OCI-LY7 (cell line): ENCODE data around the gene RICTOR. TPM values are rescaled to one million over a fixed set of nuclear protein-coding genes. Genes with fewer than 3 reads are reported as not detected.
"Not testable (repeated sequence)": the region's sequence is repeated elsewhere in the genome, so short reads cannot be mapped to it uniquely, and the experiment has no call there.

Experiments
- BruUV-seq: library from RNA; stranded (reverse); fragments of 400-500 nt; replicated peaks from 2 replicates; lab custom pipeline; 2021; lab: Mats Ljungman, UMichigan
- CTCF ChIA-PET: fragments of 300-600 bp; sonication (Branson Sonifier 250); formaldehyde crosslinking; loops from one replicate; lab custom pipeline; 2022; ENCODE audit warnings: antibody characterized with exemption; ENCODE audit not compliant: unreplicated experiment; lab: Charles Lee
- POLR2A ChIA-PET: fragments of 300-600 bp; sonication (Branson Sonifier 250); formaldehyde crosslinking; loops from one replicate; lab custom pipeline; 2022; ENCODE audit warnings: antibody characterized with exemption; lab: Charles Lee
- DNase-seq: peaks from one replicate; pipeline ENCODE4 v3.0.0-alpha.2; 2015; ENCODE audit warnings: low spot score
- H2AFZ ChIP-seq: fragments of 200-600 bp; sonication (generic), shearing (Covaris generic); 2 replicates; pipeline ENCODE4 v1.6.1; 2014; ENCODE audit warnings: mild to moderate bottlenecking, antibody characterized with exemption, low read length, moderate library complexity
- H3K27ac ChIP-seq: fragments of 200-600 bp; sonication (generic); 2 replicates; pipeline ENCODE4 v1.5.1; 2014; ENCODE audit warnings: mixed run types, low read depth, mild to moderate bottlenecking, moderate library complexity, low read length, inconsistent platforms; ENCODE audit not compliant: poor library complexity, severe bottlenecking
- H3K36me3 ChIP-seq: fragments of 200-600 bp; sonication (generic); 2 replicates; pipeline ENCODE4 v1.6.1; 2014; ENCODE audit warnings: mild to moderate bottlenecking, antibody characterized with exemption, low read length, moderate library complexity, mixed read lengths; ENCODE audit not compliant: insufficient read depth
- H3K4me1 ChIP-seq: fragments of 200-600 bp; sonication (generic); 2 replicates; pipeline ENCODE4 v1.5.1; 2014; ENCODE audit warnings: mild to moderate bottlenecking, low read length; ENCODE audit not compliant: insufficient read depth, poor library complexity, severe bottlenecking
- H3K4me2 ChIP-seq: fragments of 200-600 bp; sonication (generic); 2 replicates; pipeline ENCODE4 v1.6.1; 2014; ENCODE audit warnings: mild to moderate bottlenecking, low read length
- H3K4me3 ChIP-seq: fragments of 200-600 bp; sonication (generic); 2 replicates; pipeline ENCODE4 v1.5.1; 2014; ENCODE audit warnings: mild to moderate bottlenecking, low read depth, low read length; ENCODE audit not compliant: poor library complexity, severe bottlenecking
- H3K79me2 ChIP-seq: fragments of 200-600 bp; sonication (generic); 2 replicates; pipeline ENCODE4 v1.6.1; 2016; ENCODE audit warnings: low read depth, mild to moderate bottlenecking, low read length, moderate library complexity, mixed read lengths; ENCODE audit not compliant: insufficient read depth
- H3K9me2 ChIP-seq: fragments of 200-600 bp; sonication (generic); 2 replicates; pipeline ENCODE4 v1.6.1; 2016; ENCODE audit warnings: mild to moderate bottlenecking, low read length, mixed read lengths; ENCODE audit not compliant: insufficient read depth
- H3K9me3 ChIP-seq: fragments of 200-600 bp; sonication (generic); 2 replicates; pipeline ENCODE4 v1.6.1; 2014; ENCODE audit warnings: mild to moderate bottlenecking, mixed run types, low read length, mixed read lengths
- H4K20me1 ChIP-seq: fragments of 200-600 bp; sonication (generic); 2 replicates; pipeline ENCODE4 v1.6.1; 2014; ENCODE audit warnings: mild to moderate bottlenecking, antibody characterized with exemption, low read length, moderate library complexity, mixed read lengths; ENCODE audit not compliant: insufficient read depth
- EZH2phosphoT487 ChIP-seq: fragments of 200-600 bp; sonication (generic); IDR thresholded peaks from 2 replicates; pipeline ENCODE4 v1.6.1; 2018; ENCODE audit warnings: low read depth, borderline replicate concordance, mild to moderate bottlenecking, mixed run types, antibody characterized with exemption, low read length, moderate library complexity, mixed read lengths
- intact Hi-C: fragments of 100-400 bp; cut with micrococcal nuclease; formaldehyde crosslinking; loops from one replicate; pipeline ENCODE4 v1.10.0; 2022; ENCODE audit not compliant: unreplicated experiment
- total RNA-seq, 2 experiments: library from RNA; depleted of rRNA in 1 of 2; stranded (reverse); fragments of >200 nt in 1 of 2; shearing (Covaris generic) in 1 of 2; gene quantifications; 2 replicates each; pipeline ENCODE4 v1.2.3, GENCODE V29; 2014 to 2022
- TF ChIP-seq, protein P1 (sequence below): fragments of 200-600 bp; sonication (generic); conservative IDR thresholded peaks from 2 replicates; pipeline ENCODE4 v1.5.1; 2014; ENCODE audit warnings: mild to moderate bottlenecking, antibody characterized with exemption, low read length, moderate library complexity, mixed read lengths

Gene RICTOR
- total RNA-seq, 2 experiments from 2014 or later = 10.9 to 22.9 TPM

DNA sequence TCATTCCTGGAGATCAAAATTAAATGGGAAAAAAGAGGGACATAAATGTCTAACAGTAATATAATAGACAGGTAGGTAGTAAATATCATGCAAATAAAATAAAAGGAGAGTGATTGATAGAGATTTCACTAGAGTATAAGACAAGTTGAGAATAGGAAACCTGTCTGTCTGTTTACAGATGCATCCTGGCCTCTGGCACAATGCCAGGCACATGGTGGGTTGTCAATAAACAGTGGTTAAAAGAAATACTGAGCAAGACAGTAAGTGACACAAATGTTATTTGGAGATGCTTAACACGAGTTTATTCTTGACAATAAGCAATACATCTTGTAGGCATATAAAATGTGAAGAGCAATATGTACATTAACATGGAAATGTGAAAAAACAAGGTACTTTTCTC, 33.3 kb downstream of the RICTOR start:
- Histone ChIP-seq H3K79me2 (peaks cover 3% of the 10 kb centered on the region; the same call in 1 of the 2 replicates), H3K4me1 (no peaks in the 10 kb centered on the region), H3K9me2 (no peaks in the 10 kb centered on the region), H3K4me3 (no peak overlapping the region), H3K9me3 (no peaks in the 10 kb centered on the region), H3K36me3 (no peaks in the 10 kb centered on the region), H2AFZ (no peak overlapping the region), H3K27ac (no peak overlapping the region), H3K4me2 (no peak overlapping the region), H4K20me1 (0 out of 2 replicates have a peak, but pooled peaks cover 7% of the 10 kb centered on the region)
- ChIA-PET CTCF (no interaction called here), POLR2A (interaction anchor here (0.6 to 1.7 kb wide), 2 partner anchors 12 to 32 kb away, joined by 4 to 7 read pairs; no protein-coding TSS in a partner anchor)
- TF ChIP-seq, protein P1, sequence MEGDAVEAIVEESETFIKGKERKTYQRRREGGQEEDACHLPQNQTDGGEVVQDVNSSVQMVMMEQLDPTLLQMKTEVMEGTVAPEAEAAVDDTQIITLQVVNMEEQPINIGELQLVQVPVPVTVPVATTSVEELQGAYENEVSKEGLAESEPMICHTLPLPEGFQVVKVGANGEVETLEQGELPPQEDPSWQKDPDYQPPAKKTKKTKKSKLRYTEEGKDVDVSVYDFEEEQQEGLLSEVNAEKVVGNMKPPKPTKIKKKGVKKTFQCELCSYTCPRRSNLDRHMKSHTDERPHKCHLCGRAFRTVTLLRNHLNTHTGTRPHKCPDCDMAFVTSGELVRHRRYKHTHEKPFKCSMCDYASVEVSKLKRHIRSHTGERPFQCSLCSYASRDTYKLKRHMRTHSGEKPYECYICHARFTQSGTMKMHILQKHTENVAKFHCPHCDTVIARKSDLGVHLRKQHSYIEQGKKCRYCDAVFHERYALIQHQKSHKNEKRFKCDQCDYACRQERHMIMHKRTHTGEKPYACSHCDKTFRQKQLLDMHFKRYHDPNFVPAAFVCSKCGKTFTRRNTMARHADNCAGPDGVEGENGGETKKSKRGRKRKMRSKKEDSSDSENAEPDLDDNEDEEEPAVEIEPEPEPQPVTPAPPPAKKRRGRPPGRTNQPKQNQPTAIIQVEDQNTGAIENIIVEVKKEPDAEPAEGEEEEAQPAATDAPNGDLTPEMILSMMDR = no peak
- TF ChIP-seq EZH2phosphoT487 = no peak
- intact Hi-C loops = no loop called here
- no peak for DNase-seq
- BruUV-seq = no TSS peak

DNA sequence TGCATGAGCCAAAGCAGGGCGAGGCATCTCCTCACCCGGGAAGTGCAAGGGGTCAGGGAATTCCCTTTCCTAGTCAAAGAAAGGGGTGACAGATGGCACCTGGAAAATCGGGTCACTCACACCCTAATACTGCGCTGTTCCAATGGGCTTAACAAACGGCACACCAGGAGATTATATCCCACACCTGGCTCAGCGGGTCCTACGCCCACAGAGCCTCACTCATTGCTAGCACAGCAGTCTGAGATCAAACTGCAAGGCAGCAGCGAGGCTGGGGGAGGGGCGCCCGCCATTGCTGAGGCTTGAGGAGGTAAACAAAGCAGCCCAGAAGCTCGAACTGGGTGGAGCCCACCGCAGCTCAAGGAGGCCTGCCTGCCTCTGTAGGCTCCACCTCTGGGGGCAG, 39.7 kb downstream of the RICTOR start:
- H3K9me3 ChIP-seq, H3K4me1 ChIP-seq, POLR2A ChIA-PET, DNase-seq, intact Hi-C loops, H3K4me2 ChIP-seq, H3K9me2 ChIP-seq, H4K20me1 ChIP-seq, BruUV-seq, H3K36me3 ChIP-seq, H3K27ac ChIP-seq, H2AFZ ChIP-seq, H3K4me3 ChIP-seq, CTCF ChIA-PET: not testable (repeated sequence)
- peaks cover 14% of the 10 kb centered on the region; the same call in 1 of the 2 replicates for H3K79me2 ChIP-seq

DNA sequence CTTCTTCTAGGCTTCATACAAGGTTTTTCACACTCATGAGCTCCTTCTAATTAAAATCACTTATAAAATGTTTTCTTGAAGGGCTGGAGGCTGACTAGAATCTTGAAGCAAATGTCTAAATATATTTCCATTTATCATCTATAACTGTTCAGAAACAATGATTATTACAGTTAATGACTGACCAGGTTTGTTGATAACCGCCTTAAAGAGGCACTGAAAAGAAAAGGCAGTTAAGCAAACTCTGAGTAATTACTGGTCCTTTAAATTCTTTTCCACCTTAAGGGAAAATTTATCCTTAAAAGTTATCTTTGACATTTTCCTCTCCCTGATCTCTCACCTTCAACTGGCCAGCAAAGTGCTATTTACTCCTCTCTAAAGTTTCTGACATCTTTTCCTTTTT, 43.2 kb downstream of the RICTOR start:
- Histone ChIP-seq H3K4me1 (no peaks in the 10 kb centered on the region), H3K36me3 (peaks cover 6% of the 10 kb centered on the region; the same call in 1 of the 2 replicates), H4K20me1 (no peaks in the 10 kb centered on the region), H3K4me3 (no peak overlapping the region), H3K9me2 (no peaks in the 10 kb centered on the region), H3K27ac (no peak overlapping the region), H3K79me2 (peaks cover 15% of the 10 kb centered on the region; the same call in 1 of the 2 replicates), H3K9me3 (no peaks in the 10 kb centered on the region; the same call in 1 of the 2 replicates), H3K4me2 (no peak overlapping the region), H2AFZ (no peak overlapping the region)
- no peak for DNase-seq
- BruUV-seq = no TSS peak
- intact Hi-C loops = no loop called here
- CTCF ChIA-PET = no interaction called here
- POLR2A ChIA-PET = no interaction called here
- TF ChIP-seq EZH2phosphoT487 = no peak
- TF ChIP-seq, protein P1 = no peak
